K562 (cell line): ENCODE measurements around the gene FAAP100. TPM values are rescaled to one million over a fixed set of nuclear protein-coding genes. Genes with fewer than 3 reads are reported as not detected.
A peak's percentile ranks its signal among the peaks of the same experiment; 100 is the strongest.

Experiments used
- BRCA1 ChIP-seq, 2 experiments: fragments of 450-650 bp in 1 of 2; sonication (generic) in 1 of 2; formaldehyde crosslinking in 1 of 2; IDR thresholded peaks; 2 replicates each; pipeline versions ENCODE4 v1.5.0 to v1.6.1; 2017 to 2020; ENCODE audit warnings: mild to moderate bottlenecking in 1 of 2, missing genetic modification reagents in 1 of 2
- CREB3 ChIP-seq: fragments of 450-650 bp; conservative IDR thresholded peaks from 2 replicates; pipeline ENCODE4 v1.6.1; 2016; ENCODE audit warnings: missing genetic modification characterization, low read depth, mild to moderate bottlenecking, missing compliant biosample characterization, moderate library complexity
- DNMT1 ChIP-seq: fragments of 450-650 bp; IDR thresholded peaks from 2 replicates; pipeline ENCODE4 v1.6.1; 2016; ENCODE audit warnings: antibody characterized with exemption, mild to moderate bottlenecking
- ETV6 ChIP-seq, 3 experiments: fragments of 150-350 bp in 1 of 3; sonication (generic) in 1 of 3; formaldehyde crosslinking in 1 of 3; IDR thresholded peaks; 2 replicates each; pipeline versions ENCODE4 v1.6.1 to v1.8.0; 2014 to 2022; ENCODE audit warnings: borderline replicate concordance in 2 of 3, low read depth in 2 of 3, antibody characterized with exemption in 1 of 3, low read length in 1 of 3, mild to moderate bottlenecking in 1 of 3, missing genetic modification reagents in 1 of 3
- EZH2 ChIP-seq: IDR thresholded peaks from 2 replicates; pipeline ENCODE4 v1.6.1; 2012; ENCODE audit warnings: low read depth, mild to moderate bottlenecking, inconsistent platforms, low read length, borderline replicate concordance
- FOXA3 ChIP-seq, 2 experiments: fragments of 450-650 bp in 1 of 2; sonication (generic) in 1 of 2; formaldehyde crosslinking; IDR thresholded peaks in 1 of 2; conservative IDR thresholded peaks in 1 of 2; 2 replicates each; pipeline versions ENCODE4 v1.4.0 to v1.8.0; 2020 to 2022; ENCODE audit warnings: mild to moderate bottlenecking in 2 of 2, missing genetic modification reagents in 1 of 2
- HDAC6 ChIP-seq: IDR thresholded peaks from 2 replicates; pipeline ENCODE4 v1.6.1; 2012; ENCODE audit warnings: low read depth, mild to moderate bottlenecking, control low read depth, inconsistent platforms, low read length, moderate library complexity
- JUND ChIP-seq, 2 experiments: IDR thresholded peaks; 2 replicates in 1 of 2; 3 replicates in 1 of 2; pipeline ENCODE4 v1.6.1; 2011; ENCODE audit warnings: borderline replicate concordance in 2 of 2, low read depth in 2 of 2, low read length in 2 of 2, improper control_type of control experiment in 1 of 2, missing biosample characterization in 1 of 2, missing genetic modification characterization in 1 of 2, missing genetic modification reagents in 1 of 2
- NFYB ChIP-seq: IDR thresholded peaks from 2 replicates; pipeline ENCODE4 v1.6.1; 2011; ENCODE audit warnings: mild to moderate bottlenecking, moderate library complexity; ENCODE audit not compliant: insufficient read length; ENCODE audit errors: extremely low read depth
- TAF9B ChIP-seq: fragments of 450-650 bp; IDR thresholded peaks from 2 replicates; pipeline ENCODE4 v1.6.1; 2018; ENCODE audit warnings: mild to moderate bottlenecking; ENCODE audit not compliant: partially characterized antibody
- ZNF324 ChIP-seq: fragments of 250-450 bp; sonication (Bioruptor Pico); IDR thresholded peaks from 2 replicates; pipeline ENCODE4 v1.4.0; 2020; ENCODE audit warnings: mild to moderate bottlenecking
- ZNF592 ChIP-seq: fragments of 450-650 bp; IDR thresholded peaks from 2 replicates; pipeline ENCODE4 v1.6.1; 2017; ENCODE audit warnings: antibody characterized with exemption, mild to moderate bottlenecking
- polyA plus RNA-seq, 8 experiments: library from polyadenylated mRNA; depleted of rRNA in 4 of 8; stranded (reverse) in 5 of 8; unstranded in 3 of 8; fragments of >200 nt; fragmentation: Nextera tagmentation in 2 of 8; fragmentation: Illumina TruSeq in 1 of 8; extraction: Ambion mirVana in 2 of 8; extraction: Trizol in 1 of 8; gene quantifications; 2 replicates each; pipeline versions ENCODE4 v1.2.1 to v1.2.3, GENCODE V29; 2011 to 2014; ENCODE audit warnings: inconsistent platforms in 1 of 8, missing spikeins in 1 of 8
- total RNA-seq, 7 experiments: library from RNA; depleted of rRNA in 6 of 7; stranded (reverse); fragments of >200 nt in 6 of 7; fragmentation: Illumina TruSeq in 2 of 7; extraction: Trizol in 2 of 7; gene quantifications; 2 replicates each; pipeline versions ENCODE4 v1.2.1 to v1.2.3, GENCODE V29; 2011 to 2021; ENCODE audit warnings: low replicate concordance in 1 of 7
- TF ChIP-seq, protein P1 (sequence below): fragments of 450-650 bp; IDR thresholded peaks from 2 replicates; pipeline ENCODE4 v1.7.1; 2018; ENCODE audit warnings: mild to moderate bottlenecking, low read depth; ENCODE audit not compliant: partially characterized antibody
- TF ChIP-seq, protein P2 (sequence below): IDR thresholded peaks from 2 replicates; pipeline ENCODE4 v1.6.1; 2011; ENCODE audit warnings: borderline replicate concordance, low read depth, mild to moderate bottlenecking, moderate library complexity, low read length; ENCODE audit not compliant: insufficient read depth, poor library complexity, severe bottlenecking

The FAAP100 gene
- total and polyA plus RNA-seq, 9 of the 15 experiments (the other 6 are each of a cell fraction or from before 2014, with no cell fraction given): 0.31 to 51.2 (median 12.6) TPM

GRCh38 chr17:81519284-81520020 lies 32.7 kb downstream of the FAAP100 start (continued):
- TF ChIP-seq ZNF324: no peak
- TF ChIP-seq HDAC6: no peak
- no peak for TF ChIP-seq TAF9B
- TF ChIP-seq EZH2: no peak
- TF ChIP-seq BRCA1 (IDR thresholded peaks at IDR 0.05): no peak
- no peak for TF ChIP-seq BRCA1 (CRISPR knock-in tag; IDR thresholded peaks at IDR 0.05)
- TF ChIP-seq ZNF592: 0 out of 2 replicates have a peak, but pooled peaks have one; percentile 28
- no peak for TF ChIP-seq DNMT1
- peak in 1 of 2 experiments; percentile 31; a peak in 1 of 4 replicates for TF ChIP-seq FOXA3 (CRISPR knock-in tag; conservative IDR thresholded peaks at IDR 0.05 in 1 of 2, IDR thresholded peaks at IDR 0.05 in 1 of 2)
- TF ChIP-seq CREB3 (tag): no peak
- no peak for TF ChIP-seq ETV6 (IDR thresholded peaks at IDR 0.05; ENCODE audit: borderline replicate concordance in 1 of 2, low read depth in 2 of 2, low read length in 1 of 2)
- TF ChIP-seq ETV6 (CRISPR knock-in tag; IDR thresholded peaks at IDR 0.05; ENCODE audit: borderline replicate concordance): no peak
- TF ChIP-seq, protein P1, sequence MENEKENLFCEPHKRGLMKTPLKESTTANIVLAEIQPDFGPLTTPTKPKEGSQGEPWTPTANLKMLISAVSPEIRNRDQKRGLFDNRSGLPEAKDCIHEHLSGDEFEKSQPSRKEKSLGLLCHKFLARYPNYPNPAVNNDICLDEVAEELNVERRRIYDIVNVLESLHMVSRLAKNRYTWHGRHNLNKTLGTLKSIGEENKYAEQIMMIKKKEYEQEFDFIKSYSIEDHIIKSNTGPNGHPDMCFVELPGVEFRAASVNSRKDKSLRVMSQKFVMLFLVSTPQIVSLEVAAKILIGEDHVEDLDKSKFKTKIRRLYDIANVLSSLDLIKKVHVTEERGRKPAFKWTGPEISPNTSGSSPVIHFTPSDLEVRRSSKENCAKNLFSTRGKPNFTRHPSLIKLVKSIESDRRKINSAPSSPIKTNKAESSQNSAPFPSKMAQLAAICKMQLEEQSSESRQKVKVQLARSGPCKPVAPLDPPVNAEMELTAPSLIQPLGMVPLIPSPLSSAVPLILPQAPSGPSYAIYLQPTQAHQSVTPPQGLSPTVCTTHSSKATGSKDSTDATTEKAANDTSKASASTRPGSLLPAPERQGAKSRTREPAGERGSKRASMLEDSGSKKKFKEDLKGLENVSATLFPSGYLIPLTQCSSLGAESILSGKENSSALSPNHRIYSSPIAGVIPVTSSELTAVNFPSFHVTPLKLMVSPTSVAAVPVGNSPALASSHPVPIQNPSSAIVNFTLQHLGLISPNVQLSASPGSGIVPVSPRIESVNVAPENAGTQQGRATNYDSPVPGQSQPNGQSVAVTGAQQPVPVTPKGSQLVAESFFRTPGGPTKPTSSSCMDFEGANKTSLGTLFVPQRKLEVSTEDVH: no peak
- TF ChIP-seq JUND (IDR thresholded peaks at IDR 0.05; ENCODE audit: borderline replicate concordance, low read depth, low read length): peak; percentile 87
- peak; percentile 81; the same call in 1 of the 3 replicates for TF ChIP-seq JUND (tag; IDR thresholded peaks at IDR 0.05; ENCODE audit: borderline replicate concordance, low read depth, low read length)
- TF ChIP-seq, protein P2, sequence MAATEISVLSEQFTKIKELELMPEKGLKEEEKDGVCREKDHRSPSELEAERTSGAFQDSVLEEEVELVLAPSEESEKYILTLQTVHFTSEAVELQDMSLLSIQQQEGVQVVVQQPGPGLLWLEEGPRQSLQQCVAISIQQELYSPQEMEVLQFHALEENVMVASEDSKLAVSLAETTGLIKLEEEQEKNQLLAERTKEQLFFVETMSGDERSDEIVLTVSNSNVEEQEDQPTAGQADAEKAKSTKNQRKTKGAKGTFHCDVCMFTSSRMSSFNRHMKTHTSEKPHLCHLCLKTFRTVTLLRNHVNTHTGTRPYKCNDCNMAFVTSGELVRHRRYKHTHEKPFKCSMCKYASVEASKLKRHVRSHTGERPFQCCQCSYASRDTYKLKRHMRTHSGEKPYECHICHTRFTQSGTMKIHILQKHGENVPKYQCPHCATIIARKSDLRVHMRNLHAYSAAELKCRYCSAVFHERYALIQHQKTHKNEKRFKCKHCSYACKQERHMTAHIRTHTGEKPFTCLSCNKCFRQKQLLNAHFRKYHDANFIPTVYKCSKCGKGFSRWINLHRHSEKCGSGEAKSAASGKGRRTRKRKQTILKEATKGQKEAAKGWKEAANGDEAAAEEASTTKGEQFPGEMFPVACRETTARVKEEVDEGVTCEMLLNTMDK: no peak
- no peak for TF ChIP-seq NFYB
